ENCODE measurements around the gene TMEM178B.
"Not testable (repeated sequence)": the region's sequence is repeated elsewhere in the genome, so short reads cannot be mapped to it uniquely, and the experiment has no call there.

TMEM178B gene

GRCh38 chr7:141185369-141185967, 111.6 kb downstream of the TMEM178B start:
- no peak for DNase-seq (ENCODE audit: low read depth)

DNA sequence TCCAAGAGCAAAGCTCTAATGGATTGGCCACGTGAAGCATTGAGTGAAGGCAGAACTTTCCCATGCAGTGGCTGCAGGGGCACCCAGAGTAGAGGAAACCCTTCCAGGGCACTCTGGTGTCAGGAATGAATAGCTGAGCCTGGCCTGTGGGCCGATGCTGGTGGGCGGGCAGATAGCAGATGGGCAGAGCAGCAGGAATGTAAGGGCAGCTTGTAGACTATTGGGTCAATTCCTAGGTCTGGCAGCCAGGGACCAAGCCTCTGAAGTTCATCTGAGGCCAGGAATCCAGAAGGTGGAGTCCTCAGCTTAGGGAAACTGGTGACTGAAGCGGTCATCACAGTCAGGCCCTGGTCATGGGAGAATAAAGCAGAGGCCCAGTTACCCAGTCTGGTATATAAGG, 115.4 kb downstream of the TMEM178B start:
- no peak for DNase-seq (ENCODE audit: low read depth)

DNA sequence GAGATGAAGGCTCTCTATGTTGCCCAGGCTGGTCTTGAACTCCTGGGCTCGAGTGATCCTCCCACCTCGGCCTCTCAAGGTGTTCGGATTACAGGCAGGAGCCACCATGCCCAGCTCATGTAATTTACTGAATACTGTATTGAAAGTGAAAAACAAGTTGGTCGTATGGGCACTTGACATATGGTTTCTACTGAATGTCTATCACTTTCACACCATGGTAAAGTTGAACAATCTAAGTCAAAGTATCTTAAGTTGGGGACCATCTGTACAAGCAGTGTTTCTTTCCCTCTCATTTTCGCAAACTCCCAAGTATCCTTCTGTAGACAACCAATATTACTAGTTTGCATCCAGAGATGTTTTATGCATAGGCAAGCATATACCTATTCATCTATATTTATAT, 116.6 kb downstream of the TMEM178B start:
- DNase-seq (ENCODE audit: low read depth) = no peak

DNA sequence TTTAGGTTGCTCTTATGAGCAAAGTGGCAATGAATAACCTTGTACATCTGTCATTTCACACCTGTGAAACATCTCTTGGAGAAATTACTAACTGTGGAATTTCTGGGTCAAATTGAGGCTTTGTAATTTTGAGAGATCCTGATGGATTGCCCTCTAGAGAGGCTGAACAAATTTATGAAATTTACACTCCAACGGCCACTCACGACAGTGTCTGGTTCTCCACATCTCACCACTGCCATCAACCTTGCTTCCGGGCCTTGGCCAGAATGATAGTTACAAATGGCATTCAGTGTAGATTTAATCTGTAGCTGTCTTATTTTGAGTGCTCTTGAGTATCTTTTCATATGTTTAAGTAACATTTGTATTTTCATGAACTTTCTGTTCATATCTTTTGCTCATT, 117.4 kb downstream of the TMEM178B start:
- DNase-seq (ENCODE audit: low read depth) = no peak

- DNase-seq (ENCODE audit: low read depth) = no peak
Observed at GRCh38 chr7:141193066-141193465, 119.2 kb downstream of the TMEM178B start.

DNA sequence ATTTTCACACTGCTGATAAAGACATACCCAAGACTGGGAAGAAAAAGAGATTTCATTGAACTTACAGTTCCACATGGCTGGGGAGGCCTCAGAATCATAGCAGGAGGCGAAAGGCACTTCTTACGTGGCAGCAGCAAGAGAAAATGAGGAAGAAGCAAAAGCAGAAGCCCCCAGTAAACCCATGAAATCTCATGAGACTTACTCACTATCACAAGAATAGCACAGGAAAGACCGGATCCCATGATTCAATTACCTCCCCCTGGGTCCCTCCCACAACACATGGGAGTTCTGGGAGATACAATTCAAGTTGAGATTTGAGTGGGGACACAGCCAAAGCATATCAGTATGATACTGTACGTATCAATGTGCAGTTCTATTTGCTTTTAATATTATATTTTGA, 121.9 kb downstream of the TMEM178B start:
- not testable (repeated sequence) for DNase-seq (ENCODE audit: low read depth)

GRCh38 chr7:141198194-141198958, 124.5 kb downstream of the TMEM178B start:
- DNase-seq (ENCODE audit: low read depth) = no peak

DNA sequence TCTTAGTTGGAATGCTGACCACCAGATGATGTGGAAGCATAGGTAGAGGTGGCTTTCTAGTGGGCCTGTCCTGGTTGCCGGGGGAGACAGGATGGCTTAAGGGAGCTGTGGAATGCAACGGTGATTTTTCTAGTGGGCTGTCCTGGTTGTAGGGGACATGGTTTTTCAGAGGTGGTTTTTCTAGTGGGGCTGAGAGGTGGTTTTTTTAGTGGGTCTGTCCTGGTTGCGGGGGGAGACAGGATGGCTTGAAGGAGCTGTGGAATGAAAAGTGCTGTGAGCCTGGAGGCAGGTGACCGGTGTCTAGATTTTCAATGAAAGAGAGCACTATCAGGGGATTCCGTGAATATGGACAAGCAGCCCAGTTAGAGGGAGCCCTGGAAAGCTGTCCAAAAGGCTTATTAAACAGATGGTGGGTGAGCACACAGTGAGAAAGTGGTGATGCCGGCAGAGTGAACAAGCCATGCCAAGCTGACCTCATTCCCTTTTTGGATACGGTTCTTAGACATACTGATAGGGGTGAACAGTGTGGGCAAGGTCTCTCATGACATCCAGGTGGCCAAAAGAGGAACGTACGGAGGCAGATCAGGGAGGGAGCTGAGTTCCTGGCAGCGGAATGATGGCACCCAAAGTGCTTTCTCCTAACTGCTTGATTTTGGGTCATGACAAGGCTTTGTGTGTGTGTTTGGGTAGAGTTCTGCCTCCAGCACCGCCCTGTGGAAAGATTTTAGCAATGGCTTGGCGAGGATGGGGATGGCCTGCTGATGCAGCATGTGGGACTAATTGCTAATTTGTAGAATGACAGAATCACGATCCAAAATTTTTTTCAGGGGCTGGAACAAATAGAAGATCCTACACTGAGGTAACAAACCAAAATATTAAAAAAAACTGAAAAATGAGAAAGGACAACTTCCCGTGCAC, 126.6 kb downstream of the TMEM178B start:
- DNase-seq (ENCODE audit: low read depth) = no peak

- DNase-seq (ENCODE audit: low read depth) = no peak
Observed at GRCh38 chr7:141201145-141201885, 127.5 kb downstream of the TMEM178B start.

DNA sequence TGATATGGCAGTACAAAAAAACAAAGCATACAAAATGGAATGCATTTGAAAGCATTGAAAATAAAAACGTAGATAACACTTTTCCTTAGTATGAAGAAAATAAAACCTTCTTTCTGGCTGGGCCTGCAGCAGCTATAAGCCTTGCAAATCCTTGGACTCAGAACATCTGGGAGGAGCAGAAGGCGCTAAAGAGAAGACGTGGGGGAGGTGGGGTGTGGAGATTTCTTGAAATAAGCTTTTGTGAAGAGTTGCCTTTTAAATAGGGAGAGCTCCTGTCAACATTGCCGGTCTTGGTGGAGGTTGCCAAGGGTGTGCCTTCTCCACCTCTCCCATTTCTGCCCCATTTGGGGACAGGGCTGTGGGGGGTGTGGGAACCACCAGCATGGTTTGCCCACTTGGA, 128.7 kb downstream of the TMEM178B start:
- DNase-seq (ENCODE audit: low read depth) = no peak

DNA sequence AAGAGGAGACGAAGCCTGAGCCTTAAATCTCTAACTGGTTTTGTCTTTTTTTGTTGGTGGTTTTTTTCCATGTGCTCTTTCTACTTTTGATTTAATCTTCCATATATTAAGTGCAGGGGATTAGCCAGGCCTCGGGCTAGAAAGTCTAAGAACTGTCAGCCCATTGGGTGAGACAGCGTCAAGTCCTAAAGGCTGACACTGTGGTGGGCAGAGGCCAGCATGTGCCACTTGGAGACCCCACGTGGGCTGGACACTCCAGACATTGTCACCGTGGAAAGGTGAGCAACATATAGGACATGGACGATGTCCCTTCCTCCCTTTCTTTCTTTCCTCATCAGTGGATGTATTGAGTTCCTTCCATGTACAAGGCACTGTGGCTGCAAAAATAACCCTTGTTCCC, 129.3 kb downstream of the TMEM178B start:
- DNase-seq (ENCODE audit: low read depth) = no peak

DNA sequence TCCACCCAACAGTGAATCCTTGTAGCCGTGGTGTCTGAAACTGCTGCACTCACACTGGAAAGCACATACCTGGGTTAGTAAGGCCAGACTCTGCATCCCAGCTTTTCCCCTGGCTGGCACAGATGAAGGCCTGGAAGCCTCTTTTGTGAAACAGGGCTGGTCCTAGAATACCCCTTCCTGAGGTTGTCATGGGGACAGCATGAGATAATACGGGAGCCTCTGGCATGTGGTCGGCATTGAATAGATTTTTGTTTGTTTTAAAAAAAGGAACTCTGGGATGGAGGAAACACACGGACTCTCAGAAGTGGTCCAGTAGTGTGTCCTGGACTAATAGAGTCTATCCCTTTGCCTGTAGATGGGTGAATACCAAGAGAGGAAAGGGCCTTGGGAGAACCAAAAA, 129.7 kb downstream of the TMEM178B start:
- DNase-seq (ENCODE audit: low read depth) = no peak

DNA sequence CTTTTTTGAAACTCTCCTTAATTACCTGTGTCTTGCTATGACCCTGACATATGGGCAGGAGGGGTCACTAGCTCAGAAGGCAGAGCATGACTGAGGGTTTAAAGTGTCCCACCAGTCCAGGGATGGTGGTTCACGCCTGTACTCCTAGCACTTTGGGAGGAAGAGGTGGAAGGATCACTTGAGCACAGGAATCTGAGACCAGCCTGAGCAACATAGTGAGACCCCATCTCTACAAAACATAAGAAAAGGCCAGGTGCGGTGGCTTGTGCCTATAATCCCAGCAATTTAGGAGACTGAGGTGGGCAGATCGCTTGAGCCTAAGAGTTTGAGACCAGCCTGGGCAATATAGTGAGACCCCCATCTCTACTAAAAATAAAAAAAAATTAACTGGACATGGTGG, 133.8 kb downstream of the TMEM178B start:
- DNase-seq (ENCODE audit: low read depth) = no peak

- no peak for DNase-seq (ENCODE audit: low read depth)
Observed at GRCh38 chr7:141208539-141208938, 134.7 kb downstream of the TMEM178B start.

DNA sequence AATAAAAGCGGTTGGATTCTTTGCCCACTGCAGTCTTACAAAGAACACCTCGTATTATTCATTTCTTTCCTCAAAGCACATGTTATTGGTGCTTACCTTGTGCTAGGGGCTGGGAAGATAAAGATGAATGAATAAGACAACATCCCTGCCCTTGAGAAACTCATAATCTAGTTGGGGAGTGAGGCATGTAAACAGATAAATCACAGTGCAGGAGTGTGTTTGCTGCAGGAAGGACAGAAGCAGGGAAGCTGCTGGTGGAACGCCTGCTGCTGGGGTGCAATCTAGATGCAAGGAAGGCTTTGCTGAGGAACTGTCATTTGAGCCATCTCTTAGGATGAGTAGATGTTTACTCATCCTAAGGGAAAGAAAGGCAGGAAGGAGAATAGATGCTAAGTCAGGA, 135.6 kb downstream of the TMEM178B start:
- DNase-seq (ENCODE audit: low read depth) = no peak

DNA sequence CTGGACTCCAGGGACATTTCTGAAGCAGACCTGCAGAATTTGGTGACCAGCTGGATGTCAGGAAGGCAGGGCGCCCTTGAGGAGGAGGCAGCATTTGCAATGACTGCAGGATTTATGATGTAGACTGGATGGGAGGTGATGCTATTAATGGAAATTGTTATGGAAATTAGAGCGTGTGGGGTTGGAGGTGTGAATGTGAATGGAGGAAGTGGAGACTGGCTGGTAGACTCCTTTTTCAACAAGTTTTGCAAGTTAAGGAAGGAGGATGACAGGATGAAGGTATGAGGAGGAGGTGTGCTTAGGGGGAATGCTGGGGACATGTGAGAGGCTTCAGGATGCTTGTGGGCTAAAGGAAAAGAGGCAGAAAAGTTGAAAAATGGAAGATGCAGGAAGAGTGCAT, 137.0 kb downstream of the TMEM178B start:
- DNase-seq (ENCODE audit: low read depth) = no peak

GRCh38 chr7:141213226-141213625, 139.4 kb downstream of the TMEM178B start:
- no peak for DNase-seq (ENCODE audit: low read depth)

DNA sequence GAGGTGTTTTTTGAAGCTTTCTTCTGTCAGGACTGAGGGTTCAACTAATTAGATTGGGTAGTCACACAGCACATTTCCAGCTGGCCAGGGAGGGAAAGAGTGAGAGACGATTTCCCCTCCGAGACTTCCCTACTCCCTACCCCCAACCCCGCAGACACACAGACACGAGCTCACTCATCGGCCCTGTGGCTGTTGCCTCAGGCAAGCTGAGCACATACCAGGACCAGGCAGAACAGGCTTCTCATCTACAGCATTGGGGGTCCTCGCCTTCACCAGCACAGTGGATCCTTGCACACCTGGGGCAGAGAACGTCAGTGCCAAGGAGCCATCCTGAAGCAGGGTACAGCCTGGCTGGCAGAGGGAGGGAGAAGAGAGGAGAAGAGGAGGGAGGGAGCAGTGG, 144.1 kb downstream of the TMEM178B start:
- DNase-seq (ENCODE audit: low read depth) = no peak

DNA sequence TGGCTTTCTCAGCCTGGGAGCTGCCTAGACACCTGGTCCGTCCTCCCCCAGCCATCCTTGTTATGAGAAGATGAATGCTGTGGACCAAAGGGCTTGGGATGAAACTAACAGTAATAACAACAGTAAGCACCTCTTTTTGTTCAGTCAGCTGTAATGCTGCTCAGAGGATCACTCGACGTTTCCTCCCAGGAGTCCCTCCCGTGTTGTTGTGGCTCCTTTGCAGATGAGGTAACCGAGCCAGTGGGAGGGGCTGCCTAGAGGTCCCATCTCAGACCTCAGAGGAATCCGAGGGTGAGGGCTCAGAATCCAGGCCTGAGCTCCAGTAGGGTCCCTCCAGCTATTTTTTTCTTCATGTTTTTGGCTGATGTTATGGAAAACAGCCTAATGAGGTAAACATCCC, 145.1 kb downstream of the TMEM178B start:
- no peak for DNase-seq (ENCODE audit: low read depth)

DNA sequence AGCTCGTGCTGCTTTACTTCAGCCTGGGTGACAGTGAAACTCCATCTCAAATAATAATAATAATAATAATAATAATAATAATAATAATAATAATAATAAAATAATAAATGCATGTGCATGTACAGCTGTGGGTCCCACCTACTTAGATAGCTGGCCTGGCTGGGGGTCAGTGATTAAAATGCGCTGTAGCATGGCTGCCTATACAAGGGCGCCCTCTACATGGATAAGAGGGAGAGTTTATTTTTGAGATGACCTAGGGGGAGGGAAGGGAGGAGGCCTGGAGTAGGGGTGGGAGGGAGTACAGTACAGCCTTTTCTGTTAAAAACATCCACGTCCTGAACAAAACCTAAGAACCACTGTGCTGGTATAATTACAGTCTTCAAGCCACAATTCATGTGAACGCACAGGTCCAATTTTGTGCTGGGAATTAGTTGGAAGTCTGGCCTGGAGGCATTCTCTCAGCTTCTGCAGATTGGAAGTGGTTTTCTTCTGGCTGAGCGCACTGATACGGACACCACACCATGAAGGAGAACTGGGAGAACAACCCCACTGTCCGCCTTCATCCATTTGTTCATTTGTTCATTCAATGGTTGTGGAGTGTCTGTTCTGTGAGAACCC, 146.5 kb downstream of the TMEM178B start:
- no peak for DNase-seq (ENCODE audit: low read depth)

- no peak for DNase-seq (ENCODE audit: low read depth)
Observed at GRCh38 chr7:141221007-141221612, 147.2 kb downstream of the TMEM178B start.

All from activated T-cell treated with anti-CD3 and anti-CD28 coated beads for 24 hours (primary cell).